ENCODE data around the gene CFAP161.

- TF ChIP-seq, protein P1, sequence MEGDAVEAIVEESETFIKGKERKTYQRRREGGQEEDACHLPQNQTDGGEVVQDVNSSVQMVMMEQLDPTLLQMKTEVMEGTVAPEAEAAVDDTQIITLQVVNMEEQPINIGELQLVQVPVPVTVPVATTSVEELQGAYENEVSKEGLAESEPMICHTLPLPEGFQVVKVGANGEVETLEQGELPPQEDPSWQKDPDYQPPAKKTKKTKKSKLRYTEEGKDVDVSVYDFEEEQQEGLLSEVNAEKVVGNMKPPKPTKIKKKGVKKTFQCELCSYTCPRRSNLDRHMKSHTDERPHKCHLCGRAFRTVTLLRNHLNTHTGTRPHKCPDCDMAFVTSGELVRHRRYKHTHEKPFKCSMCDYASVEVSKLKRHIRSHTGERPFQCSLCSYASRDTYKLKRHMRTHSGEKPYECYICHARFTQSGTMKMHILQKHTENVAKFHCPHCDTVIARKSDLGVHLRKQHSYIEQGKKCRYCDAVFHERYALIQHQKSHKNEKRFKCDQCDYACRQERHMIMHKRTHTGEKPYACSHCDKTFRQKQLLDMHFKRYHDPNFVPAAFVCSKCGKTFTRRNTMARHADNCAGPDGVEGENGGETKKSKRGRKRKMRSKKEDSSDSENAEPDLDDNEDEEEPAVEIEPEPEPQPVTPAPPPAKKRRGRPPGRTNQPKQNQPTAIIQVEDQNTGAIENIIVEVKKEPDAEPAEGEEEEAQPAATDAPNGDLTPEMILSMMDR (IDR thresholded peaks at IDR 0.05): no peak
- no peak for TF ChIP-seq POLR2A (IDR thresholded peaks at IDR 0.05)
Measured at GRCh38 chr15:81165535-81165934, 31.5 kb downstream of the CFAP161 start.

Data from Peyer's patch (tissue), 4 donors.